ENCODE measurements around the gene C2orf76. TPM values are rescaled to one million over a fixed set of nuclear protein-coding genes. Genes with fewer than 3 reads are reported as not detected.

Gene C2orf76
- total RNA-seq, 4 donors from 2014 or later: 6.8 to 32.4 (median 15.3) TPM

GRCh38 chr2:119360423-119360966 lies 6.1 kb downstream of the C2orf76 start:
- TF ChIP-seq CTCF (IDR thresholded peaks at IDR 0.05; ENCODE audit: low read depth): no peak

- TF ChIP-seq CTCF (IDR thresholded peaks at IDR 0.05; ENCODE audit: low read depth): no peak
Measured at GRCh38 chr2:119359774-119360173, 6.9 kb downstream of the C2orf76 start.

- no peak for TF ChIP-seq CTCF (IDR thresholded peaks at IDR 0.05; ENCODE audit: low read depth)
Measured at GRCh38 chr2:119354860-119355259, 11.8 kb downstream of the C2orf76 start.

GRCh38 chr2:119352357-119352756 lies 14.3 kb downstream of the C2orf76 start:
- TF ChIP-seq CTCF (IDR thresholded peaks at IDR 0.05; ENCODE audit: low read depth): no peak

- TF ChIP-seq CTCF (IDR thresholded peaks at IDR 0.05; ENCODE audit: low read depth): no peak
Measured at GRCh38 chr2:119350311-119350998, 16.2 kb downstream of the C2orf76 start.

- TF ChIP-seq CTCF (IDR thresholded peaks at IDR 0.05; ENCODE audit: low read depth): no peak
Measured at GRCh38 chr2:119349289-119349688, 17.3 kb downstream of the C2orf76 start.

- TF ChIP-seq CTCF (IDR thresholded peaks at IDR 0.05; ENCODE audit: low read depth): no peak
Measured at GRCh38 chr2:119341684-119342083, 24.9 kb downstream of the C2orf76 start.
